OCI-LY3 (cell line): ENCODE results near the gene POLN.
"Not testable (repeated sequence)": the region's sequence is repeated elsewhere in the genome, so short reads cannot be mapped to it uniquely, and the experiment has no call there.

Experiments used
- H2AFZ ChIP-seq: fragments of 200-600, 300-600 bp; shearing (Covaris generic); 2 replicates; pipeline ENCODE4 v1.6.0; 2014; ENCODE audit warnings: antibody characterized with exemption, low read depth, low read length
- H3K27ac ChIP-seq: fragments of 200-600, 300-600 bp; sonication (generic); 2 replicates; pipeline ENCODE4 v1.5.1; 2014; ENCODE audit warnings: mild to moderate bottlenecking, low read length, moderate library complexity, mixed read lengths
- H3K27me3 ChIP-seq: fragments of 200-600, 300-600 bp; sonication (generic); 2 replicates; pipeline ENCODE4 v1.6.1; 2014; ENCODE audit warnings: low read depth, low read length, mixed read lengths
- H3K36me3 ChIP-seq: fragments of 200-600, 300-600 bp; sonication (generic); replicated peaks from 2 replicates; pipeline ENCODE3; 2014; ENCODE audit warnings: low read depth, low read length, mixed read lengths
- H3K4me1 ChIP-seq: fragments of 300-600, 200-600 bp; sonication (generic); 2 replicates; pipeline ENCODE4 v1.6.1; 2014; ENCODE audit warnings: low read length, mixed read lengths
- H3K4me2 ChIP-seq: fragments of 200-600, 300-600 bp; sonication (generic); 2 replicates; pipeline ENCODE4 v1.6.1; 2014; ENCODE audit warnings: low read length, mixed read lengths
- H3K4me3 ChIP-seq: fragments of 300-600, 200-600 bp; sonication (generic); 2 replicates; pipeline ENCODE4 v1.5.1; 2014; ENCODE audit warnings: antibody characterized with exemption, mild to moderate bottlenecking, low read length, moderate library complexity
- H3K79me2 ChIP-seq: fragments of 300-600, 200-600 bp; shearing (Covaris generic); 2 replicates; pipeline ENCODE4 v1.6.1; 2014; ENCODE audit warnings: mild to moderate bottlenecking, low read length, mixed read lengths
- H3K9ac ChIP-seq: fragments of 300-600, 200-600 bp; shearing (Covaris generic); 2 replicates; pipeline ENCODE4 v1.6.0; 2014; ENCODE audit warnings: mild to moderate bottlenecking, low read length, moderate library complexity
- H3K9me3 ChIP-seq: fragments of 200-600, 300-600 bp; shearing (Covaris generic); 2 replicates; pipeline ENCODE4 v1.6.1; 2014; ENCODE audit warnings: low read length, mixed read lengths; ENCODE audit not compliant: insufficient read depth
- H4K20me1 ChIP-seq: fragments of 200-600, 300-600 bp; sonication (generic); 2 replicates; pipeline ENCODE4 v1.6.1; 2016; ENCODE audit warnings: low read length, mixed read lengths; ENCODE audit not compliant: insufficient read depth
- CTCF ChIP-seq: fragments of 200-600, 300-600 bp; sonication (generic); IDR thresholded peaks from 2 replicates; pipeline ENCODE4 v1.5.1; 2014; ENCODE audit warnings: antibody characterized with exemption, low read length, low read depth
- EZH2phosphoT487 ChIP-seq: fragments of 200-600 bp; shearing (Covaris generic); IDR thresholded peaks from 2 replicates; pipeline ENCODE4 v1.6.1; 2018; ENCODE audit warnings: antibody characterized with exemption, mixed run types, low read depth

The POLN gene

DNA sequence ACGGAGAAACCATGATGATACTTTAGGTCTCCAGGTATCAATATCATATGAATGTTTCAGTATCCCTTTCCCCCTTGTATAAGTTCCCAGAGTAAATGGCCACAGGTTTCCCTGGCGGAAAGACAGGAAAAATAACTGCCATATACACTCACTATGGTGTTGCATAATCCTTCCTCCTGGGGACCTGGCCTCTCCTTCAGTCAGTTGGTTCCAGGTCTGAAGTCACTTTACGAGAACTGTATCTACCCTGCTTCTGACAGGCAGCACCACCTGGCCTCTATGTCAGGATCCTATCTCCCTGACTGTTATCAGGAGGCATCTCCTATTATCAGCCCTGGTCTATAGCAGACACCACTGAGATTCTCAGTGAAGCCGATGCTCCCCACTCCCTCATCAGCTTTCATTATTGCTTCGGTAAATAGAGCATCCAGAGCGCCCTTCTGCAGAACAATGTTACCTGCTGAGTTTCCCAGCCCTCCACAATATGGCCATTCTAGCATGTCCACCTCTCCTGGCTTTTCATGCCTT is 22.6 kb downstream of the POLN start:
- H3K9ac ChIP-seq = no peak overlapping the region
- no peak overlapping the region for H2AFZ ChIP-seq
- no peaks in the 10 kb centered on the region for H3K9me3 ChIP-seq
- H4K20me1 ChIP-seq = no peaks in the 10 kb centered on the region
- TF ChIP-seq CTCF (no peak), EZH2phosphoT487 (no peak)
- no peaks in the 10 kb centered on the region for H3K79me2 ChIP-seq
- H3K4me1 ChIP-seq = no peaks in the 10 kb centered on the region
- no peaks in the 10 kb centered on the region for H3K27me3 ChIP-seq
- H3K27ac ChIP-seq = no peak overlapping the region
- H3K36me3 ChIP-seq = peaks cover 7% of the 10 kb centered on the region
- H3K4me2 ChIP-seq = no peak overlapping the region
- H3K4me3 ChIP-seq = no peak overlapping the region

GRCh38 chr4:2218436-2218835 is 23.5 kb downstream of the POLN start:
- H4K20me1 ChIP-seq = no peaks in the 10 kb centered on the region
- peaks cover 7% of the 10 kb centered on the region for H3K36me3 ChIP-seq
- no peaks in the 10 kb centered on the region for H3K4me1 ChIP-seq
- H3K4me3 ChIP-seq = no peak overlapping the region
- no peaks in the 10 kb centered on the region for H3K79me2 ChIP-seq
- H2AFZ ChIP-seq = no peak overlapping the region
- TF ChIP-seq EZH2phosphoT487 (no peak), CTCF (no peak)
- H3K9me3 ChIP-seq = no peaks in the 10 kb centered on the region
- H3K27ac ChIP-seq = no peak overlapping the region
- H3K27me3 ChIP-seq = no peaks in the 10 kb centered on the region
- H3K4me2 ChIP-seq = no peak overlapping the region
- no peak overlapping the region for H3K9ac ChIP-seq

GRCh38 chr4:2217726-2218125 is 24.2 kb downstream of the POLN start:
- Histone ChIP-seq H3K9ac (no peak overlapping the region), H2AFZ (no peak overlapping the region), H3K27me3 (no peaks in the 10 kb centered on the region), H4K20me1 (no peaks in the 10 kb centered on the region), H3K4me3 (no peak overlapping the region), H3K4me2 (no peak overlapping the region), H3K36me3 (peaks cover 2% of the 10 kb centered on the region), H3K27ac (no peak overlapping the region), H3K9me3 (no peaks in the 10 kb centered on the region), H3K79me2 (no peaks in the 10 kb centered on the region), H3K4me1 (no peaks in the 10 kb centered on the region)
- TF ChIP-seq EZH2phosphoT487 = no peak

GRCh38 chr4:2212831-2213230 is 29.1 kb downstream of the POLN start:
- Histone ChIP-seq H3K9ac (no peak overlapping the region), H4K20me1 (no peaks in the 10 kb centered on the region)

GRCh38 chr4:2202789-2203188 is 39.1 kb downstream of the POLN start:
- not testable (repeated sequence) for H3K4me2 ChIP-seq, H3K27ac ChIP-seq, H4K20me1 ChIP-seq, H3K4me1 ChIP-seq, H3K27me3 ChIP-seq, H3K9ac ChIP-seq, H3K9me3 ChIP-seq, H2AFZ ChIP-seq, H3K36me3 ChIP-seq, H3K4me3 ChIP-seq, H3K79me2 ChIP-seq

More at GRCh38 chr4:2212831-2213230, 29.1 kb downstream of the POLN start:
- Histone ChIP-seq H3K4me2 (no peak overlapping the region), H2AFZ (no peak overlapping the region), H3K9me3 (no peaks in the 10 kb centered on the region), H3K4me1 (no peaks in the 10 kb centered on the region), H3K79me2 (no peaks in the 10 kb centered on the region), H3K4me3 (no peak overlapping the region), H3K36me3 (no peaks in the 10 kb centered on the region), H3K27ac (no peak overlapping the region), H3K27me3 (no peaks in the 10 kb centered on the region)
- TF ChIP-seq CTCF = no peak
- no peak for TF ChIP-seq EZH2phosphoT487
